ENCODE measurements around the gene ARHGAP26. TPM values are rescaled to one million over a fixed set of nuclear protein-coding genes. Genes with fewer than 3 reads are reported as not detected.
A peak's percentile ranks its signal among the peaks of the same experiment; 100 is the strongest.

The ARHGAP26 gene
- total and polyA plus RNA-seq, 2 of the 4 experiments (the other 2 are of a cell fraction) = 0.54 to 0.56 TPM

GRCh38 chr5:143231973-143232812 is 462.0 kb downstream of the ARHGAP26 start (continued):
- TF ChIP-seq RFX5 (IDR thresholded peaks at IDR 0.05; ENCODE audit: low read depth, low read length) (no peak), RAD21 (IDR thresholded peaks at IDR 0.05; ENCODE audit: low read length) (no peak)

GRCh38 chr5:143233031-143233430 is 462.9 kb downstream of the ARHGAP26 start:
- Histone ChIP-seq H2AK9ac (replicated peaks; ENCODE audit: low read depth, low read length, poor library complexity) (no peak overlapping the region), H4K8ac (ENCODE audit: low read depth in 2 of 2, low read length in 2 of 2) (no peak overlapping the region), H3K9me3 (ENCODE audit: control insufficient read depth, insufficient read depth, low read length) (no peaks in the 10 kb centered on the region), H3K36me3 (ENCODE audit: control insufficient read depth, insufficient read depth, low read length) (no peaks in the 10 kb centered on the region), H3K4me2 (ENCODE audit: low read depth, low read length) (no peak overlapping the region), H3K4ac (ENCODE audit: low read depth, low read length) (no peak overlapping the region), H3K14ac (replicated peaks; ENCODE audit: low read depth, low read length) (no peak overlapping the region), H2BK120ac (ENCODE audit: low read depth, low read length) (no peak overlapping the region), H2AFZ (replicated peaks; ENCODE audit: low read length, poor library complexity) (no peak overlapping the region), H2BK5ac (ENCODE audit: low read depth, low read length, poor library complexity, severe bottlenecking) (no peak overlapping the region), H4K5ac (ENCODE audit: low read depth, low read length) (no peak overlapping the region), H2BK20ac (ENCODE audit: low read depth, low read length) (no peak overlapping the region), H3K23ac (ENCODE audit: low read depth, low read length) (no peak overlapping the region), H3K4me1 (ENCODE audit: control insufficient read depth, insufficient read depth, low read length) (peaks cover 12% of the 10 kb centered on the region), H2AK5ac (ENCODE audit: low read depth, low read length) (no peak overlapping the region; the same call in 1 of the 2 replicates), H4K20me1 (ENCODE audit: insufficient read depth, low read length) (no peaks in the 10 kb centered on the region), H3K9me1 (ENCODE audit: insufficient read depth, low read length) (peaks cover 12% of the 10 kb centered on the region; the same call in 1 of the 2 replicates), H3K27ac (ENCODE audit: insufficient read depth, low read length) (no peak overlapping the region; the same call in 1 of the 2 replicates), H3K4me3 (ENCODE audit: insufficient read depth, low read depth, low read length) (no peak overlapping the region), H3K27me3 (ENCODE audit: control insufficient read depth, insufficient read depth, low read length) (no peaks in the 10 kb centered on the region), H3K79me1 (ENCODE audit: low read depth in 1 of 2, low read length in 2 of 2) (no peaks in the 10 kb centered on the region), H3K56ac (ENCODE audit: extremely low read depth, insufficient read depth, low read length) (no peak overlapping the region), H4K91ac (ENCODE audit: insufficient read depth, low read depth, low read length) (no peak overlapping the region), H3K9ac (ENCODE audit: low read depth, low read length) (no peak overlapping the region), H3K18ac (ENCODE audit: low read depth, low read length) (no peak overlapping the region), H2BK15ac (ENCODE audit: low read depth, low read length) (peak overlapping the region; percentile 15; the same call in 1 of the 3 replicates)
- TF ChIP-seq CEBPB (IDR thresholded peaks at IDR 0.05; ENCODE audit: low read depth, low read length) (no peak), RFX5 (IDR thresholded peaks at IDR 0.05; ENCODE audit: low read depth, low read length) (no peak), CTCF (conservative IDR thresholded peaks at IDR 0.05; ENCODE audit: low read depth, low read length) (no peak), RCOR1 (IDR thresholded peaks at IDR 0.05; ENCODE audit: insufficient replicate concordance, low read length) (no peak), RAD21 (IDR thresholded peaks at IDR 0.05; ENCODE audit: low read length) (no peak), MXI1 (IDR thresholded peaks at IDR 0.05; ENCODE audit: borderline replicate concordance, low read depth, low read length) (no peak), POLR2A (IDR thresholded peaks at IDR 0.05; ENCODE audit: low read depth, low read length) (no peak)
- WGBS, 2 experiments (ENCODE audit: extremely low coverage in 2 of 2, insufficient read length in 1 of 2) = 0% methylated on average over 1 of the region's 2 CpGs; no CpG with 5 or more reads in 1 of the 2 experiments
- no TSS peak for BruUV-seq (replicated peaks)
- dilution Hi-C loops (cut with HindIII; ENCODE audit: low sequenced_read_pairs, unreplicated experiment) (no loop called here), in situ Hi-C loops (cut with MboI; ENCODE audit: low sequenced_read_pairs) (no loop called here), intact Hi-C loops (cut with micrococcal nuclease) (no loop called here)
- peak; percentile 75 for DNase-seq
- ATAC-seq (ENCODE audit: low read depth) = peak; percentile 89
- CTCF ChIA-PET = interaction anchor here (1.1 kb wide), 1 partner anchor 16 kb away, joined by 3 read pairs; no protein-coding TSS in a partner anchor
- POLR2A ChIA-PET (ENCODE audit: unreplicated experiment) = no interaction called here
